MM.1S (cell line): Measurements from ENCODE around the gene KLHL1.

ENCODE experiments used
- EZH2 ChIP-seq: fragments of 300-600 bp; sonication (generic); optimal IDR thresholded peaks from 2 replicates; pipeline ENCODE3; 2017; ENCODE audit warnings: low read depth, mild to moderate bottlenecking, antibody characterized with exemption, low read length, mixed read lengths
- TF ChIP-seq, protein P1 (sequence below): fragments of 300-600 bp; sonication (generic); IDR thresholded peaks from 2 replicates; pipeline ENCODE4 v1.5.1; 2016; ENCODE audit warnings: antibody characterized with exemption, low read length, mixed read lengths

DNA sequence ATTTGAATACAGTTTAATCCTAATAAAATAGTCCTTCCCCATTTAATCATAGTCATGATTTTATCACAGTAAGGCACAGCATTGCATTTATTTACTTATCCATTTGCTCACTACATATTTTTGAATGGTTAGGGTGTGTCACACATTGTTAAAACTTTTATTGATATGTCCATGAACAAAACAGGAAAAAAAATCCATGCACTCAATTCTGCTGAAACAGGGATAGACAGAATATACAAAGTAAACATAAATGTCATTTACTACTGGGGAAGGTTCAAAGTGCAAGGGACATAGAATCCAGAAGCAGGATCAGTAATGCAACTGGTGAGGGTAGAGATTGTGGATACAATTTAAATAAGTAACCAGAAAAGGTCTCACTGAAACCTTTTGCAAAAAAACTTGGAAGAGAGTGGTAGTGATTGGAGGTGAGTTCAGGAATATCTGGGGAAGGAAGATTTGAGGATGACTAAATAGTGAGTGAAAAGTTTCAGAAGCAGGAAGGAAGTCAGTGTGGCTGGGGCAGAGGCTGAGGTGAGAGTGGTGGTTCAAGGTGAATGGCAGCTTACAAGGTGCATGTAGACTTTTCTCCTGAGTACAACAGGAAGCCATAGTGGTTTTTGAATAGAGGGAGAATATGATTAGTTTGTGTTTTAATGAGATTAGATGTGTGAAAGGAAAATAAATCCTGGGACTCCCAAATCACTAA is 387.8 kb downstream of the KLHL1 start:
- no peak for TF ChIP-seq EZH2
- TF ChIP-seq, protein P1, sequence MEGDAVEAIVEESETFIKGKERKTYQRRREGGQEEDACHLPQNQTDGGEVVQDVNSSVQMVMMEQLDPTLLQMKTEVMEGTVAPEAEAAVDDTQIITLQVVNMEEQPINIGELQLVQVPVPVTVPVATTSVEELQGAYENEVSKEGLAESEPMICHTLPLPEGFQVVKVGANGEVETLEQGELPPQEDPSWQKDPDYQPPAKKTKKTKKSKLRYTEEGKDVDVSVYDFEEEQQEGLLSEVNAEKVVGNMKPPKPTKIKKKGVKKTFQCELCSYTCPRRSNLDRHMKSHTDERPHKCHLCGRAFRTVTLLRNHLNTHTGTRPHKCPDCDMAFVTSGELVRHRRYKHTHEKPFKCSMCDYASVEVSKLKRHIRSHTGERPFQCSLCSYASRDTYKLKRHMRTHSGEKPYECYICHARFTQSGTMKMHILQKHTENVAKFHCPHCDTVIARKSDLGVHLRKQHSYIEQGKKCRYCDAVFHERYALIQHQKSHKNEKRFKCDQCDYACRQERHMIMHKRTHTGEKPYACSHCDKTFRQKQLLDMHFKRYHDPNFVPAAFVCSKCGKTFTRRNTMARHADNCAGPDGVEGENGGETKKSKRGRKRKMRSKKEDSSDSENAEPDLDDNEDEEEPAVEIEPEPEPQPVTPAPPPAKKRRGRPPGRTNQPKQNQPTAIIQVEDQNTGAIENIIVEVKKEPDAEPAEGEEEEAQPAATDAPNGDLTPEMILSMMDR = no peak
